ENCODE results near the gene SMARCA5. TPM values are rescaled to one million over a fixed set of nuclear protein-coding genes. Genes with fewer than 3 reads are reported as not detected.

SMARCA5 gene
- total and polyA plus RNA-seq, 9 of the 15 experiments (the other 6 are each of a cell fraction or from before 2014, with no cell fraction given): 21.6 to 57.8 (median 34.6) TPM

- TF ChIP-seq SMAD3 (CRISPR knock-in tag; conservative IDR thresholded peaks at IDR 0.05) (no peak), SNIP1 (IDR thresholded peaks at IDR 0.05; ENCODE audit: low read depth) (no peak), STAT6 (CRISPR knock-in tag; IDR thresholded peaks at IDR 0.05) (no peak), XRCC3 (IDR thresholded peaks at IDR 0.05) (no peak), RBM22 (IDR thresholded peaks at IDR 0.05; ENCODE audit: low read depth, low read length, poor library complexity, severe bottlenecking) (peak; percentile 62), DDX20 (tag; IDR thresholded peaks at IDR 0.05; ENCODE audit: low read depth) (no peak), TSHZ1 (CRISPR knock-in tag; IDR thresholded peaks at IDR 0.05) (no peak), TFAM (CRISPR knock-in tag; conservative IDR thresholded peaks at IDR 0.05) (no peak), RBM15 (IDR thresholded peaks at IDR 0.05; ENCODE audit: insufficient read depth, low read length) (no peak), XRCC5 (IDR thresholded peaks at IDR 0.05; ENCODE audit: low read depth, low read length) (no peak), THAP12 (CRISPR knock-in tag; IDR thresholded peaks at IDR 0.05) (no peak), E2F8 (IDR thresholded peaks at IDR 0.05; ENCODE audit: low read depth, partially characterized antibody) (peak; percentile 53), RBBP5 (IDR thresholded peaks at IDR 0.05; ENCODE audit: borderline replicate concordance, insufficient read depth, low read length, poor library complexity, severe bottlenecking) (peak; percentile 98), MECOM (CRISPR knock-in tag; IDR thresholded peaks at IDR 0.05) (no peak), EGR1 (conservative IDR thresholded peaks at IDR 0.05) (peak; percentile 88)
These were observed at the start of gene SMARCA5 (continued) for GRCh38 chr4:143513314-143514168.

All from K562 (cell line).